Panc1 (cell line): ENCODE data around the gene TPRN. TPM values are rescaled to one million over a fixed set of nuclear protein-coding genes. Genes with fewer than 3 reads are reported as not detected.

Source experiments
- ATAC-seq: fragments of 200-7000 bp; cut with Tn5 transposase; 2 replicates; pipeline ENCODE4 v1.9.1; 2020; ENCODE audit warnings: mild to moderate bottlenecking, moderate library complexity
- BruUV-seq: library from RNA; stranded (reverse); fragments of 400-500 nt; replicated peaks from 2 replicates; lab custom pipeline; 2021; lab: Mats Ljungman, UMichigan
- CTCF ChIA-PET: fragments of 300-600 bp; sonication (Branson Sonifier 250); formaldehyde crosslinking; loops from one replicate; lab custom pipeline; 2022; ENCODE audit warnings: antibody characterized with exemption; lab: Charles Lee
- POLR2A ChIA-PET: fragments of 300-600 bp; sonication (Branson Sonifier 250); formaldehyde crosslinking; loops from one replicate; lab custom pipeline; 2022; ENCODE audit warnings: antibody characterized with exemption; lab: Charles Lee
- DNase-seq: peaks from one replicate; pipeline ENCODE4 v3.0.0-alpha.2; 2010; ENCODE audit warnings: low read depth, low spot score
- H3K27ac ChIP-seq: 2 replicates; pipeline ENCODE4 v1.5.1; 2011; ENCODE audit warnings: mild to moderate bottlenecking, low read length, inconsistent platforms
- H3K27me3 ChIP-seq: fragments of 200-500 bp; sonication (Bioruptor generic); 2 replicates; pipeline ENCODE4 v1.6.0; 2014; ENCODE audit warnings: low read length, inconsistent platforms; ENCODE audit not compliant: control insufficient read depth, insufficient read depth
- H3K36me3 ChIP-seq: fragments of 200-500 bp; sonication (Bioruptor generic); 2 replicates; pipeline ENCODE4 v1.5.1; 2014; ENCODE audit warnings: inconsistent platforms, mild to moderate bottlenecking, low read length, moderate library complexity; ENCODE audit not compliant: control insufficient read depth, insufficient read depth
- H3K4me1 ChIP-seq: 2 replicates; pipeline ENCODE4 v1.5.1; 2011; ENCODE audit warnings: inconsistent platforms, mild to moderate bottlenecking, low read length, moderate library complexity; ENCODE audit not compliant: control insufficient read depth, insufficient read depth
- H3K4me3 ChIP-seq, 2 experiments: 2 replicates each; pipeline ENCODE4 v1.5.1; 2011 to 2012; ENCODE audit warnings: low read depth in 2 of 2, low read length in 2 of 2, mild to moderate bottlenecking in 2 of 2, inconsistent platforms in 1 of 2, moderate library complexity in 1 of 2
- H3K9me3 ChIP-seq: fragments of 200-500 bp; sonication (Bioruptor generic); 2 replicates; pipeline ENCODE4 v1.5.1; 2014; ENCODE audit warnings: low read depth, mild to moderate bottlenecking, inconsistent platforms, low read length, moderate library complexity; ENCODE audit not compliant: control insufficient read depth, insufficient read depth
- CTCF ChIP-seq: fragments of 450-650 bp; IDR thresholded peaks from 2 replicates; pipeline ENCODE4 v1.5.1; 2017; ENCODE audit warnings: mild to moderate bottlenecking
- POLR2AphosphoS5 ChIP-seq: IDR thresholded peaks from 2 replicates; pipeline ENCODE4 v1.6.1; 2012; ENCODE audit warnings: mild to moderate bottlenecking, low read depth, low read length, moderate library complexity
- REST ChIP-seq, 2 experiments: IDR thresholded peaks; 2 replicates each; pipeline ENCODE4 v1.6.1; 2011 to 2012; ENCODE audit warnings: low read depth in 2 of 2, control low read depth in 1 of 2, low read length in 1 of 2, mild to moderate bottlenecking in 1 of 2, moderate library complexity in 1 of 2; ENCODE audit not compliant: insufficient read depth in 1 of 2
- SIN3A ChIP-seq: IDR thresholded peaks from 2 replicates; pipeline ENCODE4 v1.6.1; 2012; ENCODE audit warnings: low read depth, mild to moderate bottlenecking, low read length, moderate library complexity, borderline replicate concordance; ENCODE audit not compliant: insufficient read depth
- TCF7L2 ChIP-seq: IDR thresholded peaks from 2 replicates; pipeline ENCODE4 v1.6.1; 2011; ENCODE audit warnings: mild to moderate bottlenecking, low read depth, low read length, inconsistent platforms
- in situ Hi-C: cut with HindIII; loops from 2 replicates; pipeline ENCODE4 v1.10.0; 2016; ENCODE audit warnings: low sequenced_read_pairs, low pct_unique_long_range_greater_than_20kb
- intact Hi-C: fragments of 100-400 bp; cut with micrococcal nuclease; formaldehyde crosslinking; loops from one replicate; pipeline ENCODE4 v1.10.0; 2022; ENCODE audit not compliant: unreplicated experiment
- total RNA-seq: library from RNA; stranded (reverse); gene quantifications from one replicate; pipeline ENCODE4 v1.2.1, GENCODE V29; 2021; ENCODE audit not compliant: unreplicated experiment

TPRN gene
- total RNA-seq, 1 experiment from 2014 or later: 21.7 TPM

- Histone ChIP-seq H3K27ac (peak within 1 kb of the TSS; percentile 82), H3K36me3 (peaks cover 2% of the 10 kb centered on the region; the same call in 1 of the 2 replicates), H3K4me3 (peak within 1 kb of the TSS; percentile 67 to 72), H3K27me3 (no peaks in the 10 kb centered on the region), H3K9me3 (no peaks in the 10 kb centered on the region), H3K4me1 (peaks cover 11% of the 10 kb centered on the region)
- in situ Hi-C loops: no loop called here
- TF ChIP-seq REST (IDR thresholded peaks at IDR 0.05; ENCODE audit: insufficient read depth in 1 of 2, low read depth in 2 of 2, low read length in 1 of 2): no peak
- no peak for TF ChIP-seq CTCF
- TF ChIP-seq TCF7L2: no peak
- no peak for TF ChIP-seq POLR2AphosphoS5
- TF ChIP-seq SIN3A: no peak
- no peak for ATAC-seq
- intact Hi-C loops: loop anchor here (5.0 kb wide), 1 partner anchor 108 kb away; no protein-coding TSS in a partner anchor
- no peak for DNase-seq
- no TSS peak for BruUV-seq
- POLR2A ChIA-PET: no interaction called here
- CTCF ChIA-PET: no interaction called here
Observed at GRCh38 chr9:137224830-137225694, 24.5 kb upstream of the TPRN start, which contains the start of gene CYSRT1. TSS of gene CYSRT1 (plus strand) at chr9:137225174. CDS start at chr9:137225622, 448 bp downstream.

- POLR2A ChIA-PET: interaction anchor here (0.6 kb wide), 2 partner anchors 17 to 193 kb away, joined by 5 to 8 read pairs; partner anchors contain the start of gene TUBB4B
- no peaks in the 10 kb centered on the region for H3K27me3 ChIP-seq
- peak; percentile 88 for DNase-seq
- peaks cover 2% of the 10 kb centered on the region; the same call in 1 of the 2 replicates for H3K36me3 ChIP-seq
- no TSS peak for BruUV-seq
- CTCF ChIA-PET: interaction anchor here (0.6 to 0.7 kb wide), 2 partner anchors 11 to 13 kb away, joined by 3 to 10 read pairs; no protein-coding TSS in a partner anchor
- in situ Hi-C loops (no loop called here), intact Hi-C loops (no loop called here)
- peaks cover 25% of the 10 kb centered on the region for H3K4me1 ChIP-seq
- H3K4me3 ChIP-seq: peak overlapping the region; percentile 67 to 72
- ATAC-seq: peak; percentile 72
- H3K27ac ChIP-seq: peak overlapping the region; percentile 82
- H3K9me3 ChIP-seq: no peaks in the 10 kb centered on the region
- TF ChIP-seq REST (IDR thresholded peaks at IDR 0.05; ENCODE audit: insufficient read depth in 1 of 2, low read depth in 2 of 2, low read length in 1 of 2) (no peak), TCF7L2 (no peak), POLR2AphosphoS5 (peak; percentile 63), CTCF (no peak)
Observed at GRCh38 chr9:137223078-137223970, 22.8 kb upstream of the TPRN start.
